Heart left ventricle (tissue), 16 donors: Measurements from ENCODE around the gene MAPT. TPM values are rescaled to one million over a fixed set of nuclear protein-coding genes. Genes with fewer than 3 reads are reported as not detected.

ENCODE experiments used
- ATAC-seq, 4 donors: fragments of 200-7000 bp; cut with Tn5 transposase; one replicate each; pipeline ENCODE4 v1.9.1; 2020 to 2022; ENCODE audit warnings: moderate library complexity in 4 of 4, mild to moderate bottlenecking in 3 of 4, moderate number of reproducible peaks in 1 of 4
- DNase-seq, 5 donors: peaks; one replicate each; pipeline ENCODE4 v3.0.0-alpha.2; 2020
- H3K27ac ChIP-seq, 12 donors: fragments of 200-600 bp; sonication (generic) in 4 of 12; one replicate each; pipeline versions ENCODE4 v1.5.0 to v1.8.0; 2016 to 2022; ENCODE audit warnings: mild to moderate bottlenecking in 2 of 12
- H3K27me3 ChIP-seq, 9 donors: fragments of 200-600 bp; sonication (generic) in 2 of 9; one replicate each; pipeline versions ENCODE4 v1.5.1 to v1.8.0; 2016 to 2022; ENCODE audit warnings: mild to moderate bottlenecking in 3 of 9
- H3K36me3 ChIP-seq, 9 donors: fragments of 200-600 bp; sonication (generic) in 2 of 9; one replicate each; pipeline versions ENCODE4 v1.5.0 to v1.8.0; 2018 to 2022; ENCODE audit warnings: mild to moderate bottlenecking in 2 of 9
- H3K4me1 ChIP-seq, 12 donors: fragments of 200-600 bp; sonication (generic) in 4 of 12; one replicate each; pipeline versions ENCODE4 v1.5.0 to v1.8.0; 2016 to 2022; ENCODE audit warnings: mild to moderate bottlenecking in 3 of 12
- H3K4me3 ChIP-seq, 12 donors: fragments of 200-600 bp; sonication (generic) in 4 of 12; one replicate each; pipeline versions ENCODE4 v1.5.0 to v1.8.0; 2017 to 2022; ENCODE audit warnings: mild to moderate bottlenecking in 9 of 12, moderate library complexity in 4 of 12
- H3K9me3 ChIP-seq, 12 donors: fragments of 200-600 bp; sonication (generic) in 4 of 12; one replicate each; pipeline versions ENCODE4 v1.5.0 to v1.8.0; 2016 to 2022; ENCODE audit warnings: mild to moderate bottlenecking in 1 of 12
- POLR2A ChIP-seq, 2 donors: fragments of 450-650 bp; IDR thresholded peaks; one replicate each; pipeline ENCODE4 v1.6.1; 2017; ENCODE audit warnings: antibody characterized with exemption in 2 of 2, mild to moderate bottlenecking in 2 of 2, moderate library complexity in 2 of 2
- WGBS, 4 donors: extraction: QIAGEN DNeasy Blood & Tissue Kit in 2 of 4; methylation state at CpG; one replicate each; pipeline versions ENCODE4 v1.1.5 to v1.1.7; 2013 to 2018; 5-methylcytosine and 5-hydroxymethylcytosine counted together
- intact Hi-C, 10 donors: fragments of 100-400 bp; cut with DNase I; formaldehyde crosslinking; loops; one replicate each; pipeline versions ENCODE4 v1.11.1 to v1.14.2; 2022
- polyA plus RNA-seq, 2 donors: library from polyadenylated mRNA; stranded (reverse); fragments of 200-250 nt; gene quantifications; one replicate each; pipeline ENCODE4 v1.2.3, GENCODE V29; 2013
- total RNA-seq, 9 donors: library from RNA; depleted of rRNA in 2 of 9; stranded (reverse); fragments of >200 nt in 2 of 9; fragmentation: NEBNext Ultra II Directional in 3 of 9; extraction: Animal tissue kit (Norgen Biotek cat#: 25700) in 3 of 9; gene quantifications; one replicate each; pipeline versions ENCODE4 v1.1.0 to v1.2.4, GENCODE V29; 2016 to 2023
- TF ChIP-seq, protein P1 (sequence below), 12 donors: fragments of 200-600 bp; sonication (generic) in 4 of 12; IDR thresholded peaks; one replicate each; pipeline versions ENCODE4 v1.5.0 to v1.8.0; 2018 to 2022; ENCODE audit warnings: antibody characterized with exemption in 12 of 12, mild to moderate bottlenecking in 5 of 12
- donor health status: ischemic (EF 13 %, LVEDD 7.1; RV severe dilation, severe dysfunction).
- donor health status: healthy with polysubstance abuse.
- donor health status: DM: no; HTN: yes; CAD: no.
- donor health status: DM: no; HTN: no; CAD: no.
- donor health status: ischemic (EF 25% LVEDD 6.9; RV normal size, moderate dysfunction).
- donor health status: ischemic (EF 25% LVEDD 5.7; RV mildly dilated, moderate dysfunction).
- donor health status: healthy.
- donor health status: DM: yes; HTN: yes; CAD: no.
- donor health status: ischemic (EF 35%, LVEDD 5.7; RV mildly dilated, moderate dysfunction).
- donor health status: nonischemic (EF 11% LVEDD 7.7; RV severe dilation, severe dysfunction).
- donor health status: DM: yes; HTN: yes; CAD: no.
- donor health status: PGD.
- donor health status: ischemic (EF 29% LVEDD 5.4; RV normal size, mild dysfunction).
- donor health status: nonischemic (EF 23%, LVEDD 6.1; RV moderate dilation, normal function).

Gene MAPT
- total and polyA plus RNA-seq, 11 donors, result 2.9 to 70.4 (median 29.3) TPM

DNA sequence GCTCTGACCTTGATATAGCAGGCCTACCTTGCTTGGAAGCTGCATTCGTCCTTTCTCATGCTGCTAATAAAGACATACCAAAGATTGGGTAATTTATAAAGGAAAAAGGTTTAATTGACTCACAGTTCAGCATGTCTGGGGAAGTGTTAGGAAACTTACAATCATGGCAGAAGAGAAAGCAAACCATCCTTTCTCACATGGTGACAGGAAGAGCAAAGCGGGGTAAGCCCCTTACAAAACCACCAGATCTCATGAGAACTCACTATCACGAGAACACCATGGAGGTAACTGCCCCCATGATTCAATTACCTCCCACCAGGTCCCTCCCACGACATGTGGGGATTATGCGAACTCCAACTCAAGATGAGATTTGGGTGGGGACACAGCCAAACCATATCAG is 6.0 kb upstream of the MAPT start:
- intact Hi-C loops, result no loop called here
- Histone ChIP-seq H3K4me1 (no peaks in the 10 kb centered on the region), H3K27me3 (peaks cover 0 to 10% (median 0%) of the 10 kb centered on the region in 9 donors), H3K36me3 (no peaks in the 10 kb centered on the region), H3K4me3 (no peak overlapping the region), H3K27ac (no peak overlapping the region), H3K9me3 (peaks cover 0 to 7% (median 0%) of the 10 kb centered on the region in 12 donors)
- no peak for TF ChIP-seq POLR2A (IDR thresholded peaks at IDR 0.05)
- TF ChIP-seq, protein P1, sequence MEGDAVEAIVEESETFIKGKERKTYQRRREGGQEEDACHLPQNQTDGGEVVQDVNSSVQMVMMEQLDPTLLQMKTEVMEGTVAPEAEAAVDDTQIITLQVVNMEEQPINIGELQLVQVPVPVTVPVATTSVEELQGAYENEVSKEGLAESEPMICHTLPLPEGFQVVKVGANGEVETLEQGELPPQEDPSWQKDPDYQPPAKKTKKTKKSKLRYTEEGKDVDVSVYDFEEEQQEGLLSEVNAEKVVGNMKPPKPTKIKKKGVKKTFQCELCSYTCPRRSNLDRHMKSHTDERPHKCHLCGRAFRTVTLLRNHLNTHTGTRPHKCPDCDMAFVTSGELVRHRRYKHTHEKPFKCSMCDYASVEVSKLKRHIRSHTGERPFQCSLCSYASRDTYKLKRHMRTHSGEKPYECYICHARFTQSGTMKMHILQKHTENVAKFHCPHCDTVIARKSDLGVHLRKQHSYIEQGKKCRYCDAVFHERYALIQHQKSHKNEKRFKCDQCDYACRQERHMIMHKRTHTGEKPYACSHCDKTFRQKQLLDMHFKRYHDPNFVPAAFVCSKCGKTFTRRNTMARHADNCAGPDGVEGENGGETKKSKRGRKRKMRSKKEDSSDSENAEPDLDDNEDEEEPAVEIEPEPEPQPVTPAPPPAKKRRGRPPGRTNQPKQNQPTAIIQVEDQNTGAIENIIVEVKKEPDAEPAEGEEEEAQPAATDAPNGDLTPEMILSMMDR (IDR thresholded peaks at IDR 0.05), result no peak
- 45 to 54% (median 52%) methylated on average over 5 of the region's 5 CpGs for WGBS, 4 donors
- no peak for ATAC-seq
- no peak for DNase-seq

DNA sequence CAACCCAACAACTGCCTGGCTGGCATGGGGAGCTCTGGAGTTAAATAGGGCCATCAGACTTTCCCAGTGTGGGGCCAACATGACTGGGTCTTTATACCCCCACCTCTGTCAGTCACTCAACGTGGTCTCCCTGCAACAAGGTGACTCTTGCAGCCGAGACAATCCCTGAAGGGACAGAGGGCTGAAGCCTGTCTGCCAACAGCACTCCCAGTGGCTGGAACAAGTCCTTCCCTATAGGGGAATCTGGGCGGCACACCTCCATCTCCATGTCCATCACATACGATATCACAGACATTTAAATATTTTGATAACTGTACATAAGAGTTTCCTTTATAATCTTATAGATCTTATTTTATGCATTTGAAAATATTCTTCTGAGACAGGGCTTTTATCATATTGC is 4.8 kb upstream of the MAPT start:
- Histone ChIP-seq H3K27me3 (peaks cover 0 to 10% (median 0%) of the 10 kb centered on the region in 9 donors), H3K4me1 (peaks cover 0 to 7% (median 1%) of the 10 kb centered on the region in 12 donors), H3K9me3 (peaks cover 0 to 4% (median 0%) of the 10 kb centered on the region in 12 donors), H3K36me3 (no peaks in the 10 kb centered on the region), H3K4me3 (no peak overlapping the region), H3K27ac (no peak overlapping the region)
- TF ChIP-seq POLR2A (IDR thresholded peaks at IDR 0.05), result no peak
- TF ChIP-seq, protein P1 (IDR thresholded peaks at IDR 0.05), result peak in 2 of 12 donors; percentile 9 to 10
- WGBS, 4 donors, result 29 to 34% (median 33%) methylated on average over 4 of the region's 4 CpGs
- ATAC-seq, result no peak
- intact Hi-C loops, result no loop called here
- no peak for DNase-seq

DNA sequence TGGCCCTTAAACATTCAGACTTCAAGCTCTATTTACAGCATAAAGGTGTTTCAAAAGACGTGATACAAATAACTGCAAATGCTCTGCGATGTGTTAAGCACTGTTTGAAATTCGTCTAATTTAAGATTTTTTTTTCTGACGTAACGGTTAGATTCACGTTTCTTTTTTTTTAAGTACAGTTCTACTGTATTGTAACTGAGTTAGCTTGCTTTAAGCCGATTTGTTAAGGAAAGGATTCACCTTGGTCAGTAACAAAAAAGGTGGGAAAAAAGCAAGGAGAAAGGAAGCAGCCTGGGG is 681 bp upstream of the MAPT start:
- 47 to 61% (median 56%) methylated on average over 7 of the region's 7 CpGs for WGBS, 4 donors
- H3K9me3 ChIP-seq, result no peaks in the 10 kb centered on the region
- intact Hi-C loops, result loop anchor here in 8 of 10 donors (1.0 to 10.0 kb wide), 6 partner anchors 49 to 59 kb away; no protein-coding TSS in a partner anchor
- DNase-seq, result no peak
- H3K4me1 ChIP-seq, result peaks cover 0 to 37% (median 17%) of the 10 kb centered on the region in 12 donors
- H3K27ac ChIP-seq, result peak overlapping the region in 11 of 12 donors; percentile 55 to 88 (median 68)
- peak overlapping the region in 11 of 12 donors; percentile 54 to 95 (median 80) for H3K4me3 ChIP-seq
- H3K36me3 ChIP-seq, result no peaks in the 10 kb centered on the region
- H3K27me3 ChIP-seq, result peaks cover 0 to 49% (median 21%) of the 10 kb centered on the region in 9 donors
- TF ChIP-seq POLR2A (IDR thresholded peaks at IDR 0.05), result no peak
- TF ChIP-seq, protein P1 (IDR thresholded peaks at IDR 0.05), result no peak
- ATAC-seq, result no peak

DNA sequence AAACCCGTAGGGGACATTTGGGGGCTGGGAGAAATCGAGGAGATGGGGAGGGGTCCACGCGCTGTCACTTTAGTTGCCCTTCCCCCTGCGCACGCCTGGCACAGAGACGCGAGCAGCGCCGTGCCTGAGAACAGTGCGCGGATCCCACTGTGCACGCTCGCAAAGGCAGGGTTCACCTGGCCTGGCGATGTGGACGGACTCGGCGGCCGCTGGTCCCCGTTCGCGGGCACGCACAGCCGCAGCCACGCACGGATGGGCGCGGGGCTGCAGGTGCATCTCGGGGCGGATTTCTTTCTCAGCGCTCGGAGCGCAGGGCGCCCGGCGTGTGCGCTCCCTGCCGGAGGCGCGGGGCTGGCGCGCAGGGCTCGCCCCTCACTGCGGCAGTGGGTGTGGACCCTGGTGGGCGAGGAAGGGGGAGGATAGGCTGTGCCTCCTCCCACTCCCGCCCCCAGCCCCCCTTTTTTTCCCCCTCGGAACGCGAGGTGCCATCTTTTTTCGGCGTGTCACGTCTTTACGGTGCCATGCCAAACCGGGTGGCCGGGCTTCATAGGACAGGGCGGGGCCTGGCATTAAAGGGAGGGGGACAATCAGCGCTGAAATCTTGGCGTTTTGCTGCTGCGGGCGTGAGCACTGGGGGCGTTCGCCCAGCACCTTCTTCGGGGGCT is 1.1 kb downstream of the MAPT start:
- DNase-seq (peak in 2 of 5 donors; percentile 21 to 36), ATAC-seq (peak; percentile 4 to 28 (median 14))
- TF ChIP-seq POLR2A (IDR thresholded peaks at IDR 0.05), result no peak
- TF ChIP-seq, protein P1 (IDR thresholded peaks at IDR 0.05), result peak in 3 of 12 donors; percentile 9 to 12 (median 10)
- peaks cover 0 to 41% (median 17%) of the 10 kb centered on the region in 12 donors for H3K4me1 ChIP-seq
- peak overlapping the region; percentile 54 to 95 (median 82) for H3K4me3 ChIP-seq
- H3K27ac ChIP-seq, result peak overlapping the region in 1 of 12 donors; percentile 81
- no peaks in the 10 kb centered on the region for H3K9me3 ChIP-seq
- WGBS, 4 donors, result 0 to 1% (median 1%) methylated on average over 33 to 63 of the region's 63 CpGs
- peaks cover 0 to 58% (median 21%) of the 10 kb centered on the region in 9 donors for H3K27me3 ChIP-seq
- H3K36me3 ChIP-seq, result no peaks in the 10 kb centered on the region
- intact Hi-C loops, result loop anchor here in 6 of 10 donors (2.0 to 10.0 kb wide), 5 partner anchors 42 to 61 kb away; no protein-coding TSS in a partner anchor
